GM19099 (cell line): ENCODE data around the gene CTNND2.

ENCODE experiments used
- POLR2A ChIP-seq: IDR thresholded peaks from 3 replicates; pipeline ENCODE4 v1.6.1; 2011; ENCODE audit warnings: low read depth; ENCODE audit not compliant: insufficient read length; ENCODE audit errors: extremely low read depth

CTNND2 gene

GRCh38 chr5:11617080-11617479, 287.2 kb downstream of the CTNND2 start:
- no peak for TF ChIP-seq POLR2A

GRCh38 chr5:11611011-11611410, 293.2 kb downstream of the CTNND2 start:
- TF ChIP-seq POLR2A = no peak

DNA sequence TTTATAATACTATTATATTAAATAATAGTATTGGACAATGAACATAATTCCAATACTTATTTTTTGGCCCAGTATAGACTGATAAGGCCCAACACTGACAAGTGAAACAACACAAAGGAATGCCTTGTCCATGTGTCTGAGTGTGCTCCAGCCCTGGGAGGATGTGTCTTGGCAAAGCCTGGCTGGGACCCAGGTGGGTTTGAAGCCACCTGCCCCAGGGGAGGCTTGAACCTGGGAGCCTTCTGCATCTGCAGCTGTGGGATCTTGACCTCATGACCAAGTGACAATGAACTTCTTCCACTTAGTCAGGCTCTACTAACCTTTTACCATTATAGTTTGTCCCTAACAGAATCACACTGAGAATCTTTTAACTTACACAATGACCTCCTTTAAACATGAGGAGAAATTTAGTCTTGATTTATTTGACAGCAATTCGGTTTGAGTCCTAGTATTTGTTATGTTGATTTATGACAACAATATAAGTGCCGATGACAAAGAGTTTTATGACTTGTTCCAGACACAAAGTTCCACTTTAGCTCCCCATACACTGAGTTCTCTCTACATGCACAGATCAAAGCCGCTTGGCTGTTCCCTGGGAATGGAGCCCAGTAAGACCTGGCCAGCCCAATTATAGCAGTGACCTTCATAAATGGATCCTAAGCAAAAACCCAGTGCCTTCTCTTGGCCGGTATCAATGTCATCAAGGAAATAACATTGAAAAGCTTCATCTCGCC, 294.5 kb downstream of the CTNND2 start:
- no peak for TF ChIP-seq POLR2A

GRCh38 chr5:11608530-11608929, 295.7 kb downstream of the CTNND2 start:
- no peak for TF ChIP-seq POLR2A

- no peak for TF ChIP-seq POLR2A
Measured at GRCh38 chr5:11607944-11608483, 296.2 kb downstream of the CTNND2 start.

GRCh38 chr5:11602298-11602697, 301.9 kb downstream of the CTNND2 start:
- TF ChIP-seq POLR2A = no peak

- TF ChIP-seq POLR2A = no peak
Measured at GRCh38 chr5:11599499-11599898, 304.7 kb downstream of the CTNND2 start.

DNA sequence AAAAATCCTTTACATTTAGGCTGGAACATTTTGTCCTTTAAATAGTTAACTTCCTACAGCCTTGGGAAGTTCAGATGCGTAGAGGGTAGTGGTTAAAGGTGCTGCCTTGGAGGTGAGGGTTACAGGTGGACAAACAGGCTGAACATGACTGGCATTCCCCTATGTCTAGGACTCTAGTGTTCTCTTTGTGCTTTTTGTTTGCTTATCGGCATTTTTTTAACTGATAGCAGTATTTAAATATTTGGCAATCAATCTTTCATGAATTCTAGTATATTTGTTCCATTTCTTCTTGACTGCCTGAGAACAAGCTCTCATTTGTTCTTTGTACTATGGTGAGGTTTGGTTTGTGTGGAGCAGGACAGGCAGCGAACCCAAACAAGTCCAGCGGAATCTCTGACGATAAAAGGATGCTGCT, 307.6 kb downstream of the CTNND2 start:
- TF ChIP-seq POLR2A = no peak

- TF ChIP-seq POLR2A = no peak
Measured at GRCh38 chr5:11596185-11596584, 308.1 kb downstream of the CTNND2 start.

DNA sequence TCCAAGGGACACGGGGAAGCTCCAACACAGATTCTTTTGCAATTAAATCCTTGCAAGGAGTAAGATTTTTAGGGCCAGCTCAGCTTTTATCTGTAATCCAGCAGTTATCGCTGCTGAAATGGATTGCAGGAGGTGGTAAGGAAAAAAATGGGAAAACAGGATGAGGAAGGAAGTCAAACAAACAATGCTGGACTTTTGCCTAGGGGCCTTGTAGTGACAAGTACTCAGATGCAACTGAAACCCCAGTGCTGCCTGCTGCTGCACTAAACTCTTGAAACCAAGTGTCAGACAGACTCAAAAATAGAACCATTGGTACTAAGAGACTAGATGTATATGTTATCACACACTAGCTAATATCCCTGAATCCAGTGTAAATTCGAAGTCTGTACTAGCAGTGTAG, 309.2 kb downstream of the CTNND2 start:
- no peak for TF ChIP-seq POLR2A

GRCh38 chr5:11594021-11594420, 310.2 kb downstream of the CTNND2 start:
- no peak for TF ChIP-seq POLR2A

DNA sequence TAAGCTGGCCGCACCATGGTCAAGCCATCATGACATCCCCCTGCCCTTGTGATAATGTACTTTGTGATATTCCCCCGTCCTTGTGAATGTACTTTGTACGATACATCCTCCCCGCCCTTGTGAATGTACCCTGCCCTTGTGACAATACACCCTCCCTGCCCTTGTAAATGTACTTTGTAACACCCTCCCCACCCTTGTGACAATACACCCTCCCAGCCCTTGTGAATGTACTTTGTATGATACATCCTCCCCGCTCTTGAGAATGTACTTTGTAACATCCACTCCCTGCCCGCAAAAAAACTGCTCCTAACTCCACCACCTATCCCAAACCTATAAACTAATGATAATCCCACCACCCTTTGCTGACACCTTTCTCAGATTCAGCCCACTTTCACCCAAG, 313.8 kb downstream of the CTNND2 start:
- no peak for TF ChIP-seq POLR2A

- TF ChIP-seq POLR2A = no peak
Measured at GRCh38 chr5:11588803-11589202, 315.4 kb downstream of the CTNND2 start.

- no peak for TF ChIP-seq POLR2A
Measured at GRCh38 chr5:11584017-11584416, 320.2 kb downstream of the CTNND2 start.

DNA sequence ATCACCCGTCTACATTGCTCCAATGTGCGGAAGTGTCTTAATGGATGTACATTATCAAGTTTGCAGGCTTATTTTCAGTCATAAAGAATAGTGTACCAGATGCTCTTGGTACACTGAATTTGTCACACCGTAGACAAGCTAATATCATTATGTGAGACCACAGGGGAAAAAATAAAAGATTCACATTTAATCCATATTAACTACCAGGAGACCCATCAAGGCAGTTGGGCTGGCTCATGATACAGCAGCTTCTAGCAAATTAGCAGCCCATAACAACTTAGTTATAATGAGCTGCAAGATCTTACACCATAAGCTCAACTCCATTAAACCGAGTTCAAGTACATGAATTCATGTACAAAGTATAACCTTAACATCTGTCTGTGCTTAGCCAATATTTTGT, 324.9 kb downstream of the CTNND2 start:
- no peak for TF ChIP-seq POLR2A

DNA sequence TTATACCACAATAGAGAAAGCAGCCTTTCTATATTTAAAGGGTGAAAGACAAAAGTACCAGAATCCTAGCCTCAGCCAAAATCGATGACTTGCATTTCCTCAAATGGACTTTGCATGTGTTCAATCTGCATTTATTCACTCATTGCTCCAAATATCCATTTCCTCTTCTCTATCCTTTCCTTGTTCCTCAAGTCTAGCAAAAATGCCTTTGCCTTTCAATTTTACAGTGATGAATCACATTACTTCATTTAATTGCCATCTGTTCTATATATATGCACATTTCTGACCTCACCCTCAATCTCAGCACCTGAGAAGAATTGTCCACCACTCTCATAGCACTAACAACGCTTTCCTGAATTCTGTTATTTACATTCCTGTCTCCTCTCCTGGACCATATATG, 329.5 kb downstream of the CTNND2 start:
- TF ChIP-seq POLR2A = no peak
